ENCODE data around the gene MAP3K5. TPM values are rescaled to one million over a fixed set of nuclear protein-coding genes. Genes with fewer than 3 reads are reported as not detected.

Gene MAP3K5
- total RNA-seq, 4 donors from 2014 or later, result 19.4 to 36.1 (median 21.1) TPM

- 97% methylated on average over 4 of the region's 4 CpGs for WGBS
- no peak for DNase-seq (ENCODE audit: low spot score in 2 of 2)
- Histone ChIP-seq H3K4me3 (no peak overlapping the region), H3K27ac (no peak overlapping the region), H3K4me1 (no peaks in the 10 kb centered on the region), H3K27me3 (no peaks in the 10 kb centered on the region), H3K36me3 (peaks cover 2% of the 10 kb centered on the region), H3K9me3 (no peaks in the 10 kb centered on the region)
- TF ChIP-seq POLR2A (IDR thresholded peaks at IDR 0.05) (no peak), EP300 (IDR thresholded peaks at IDR 0.05) (no peak), POLR2AphosphoS5 (IDR thresholded peaks at IDR 0.05) (no peak), CTCF (IDR thresholded peaks at IDR 0.05) (no peak)
Measured at GRCh38 chr6:136677344-136677743, 114.9 kb downstream of the MAP3K5 start.

DNA sequence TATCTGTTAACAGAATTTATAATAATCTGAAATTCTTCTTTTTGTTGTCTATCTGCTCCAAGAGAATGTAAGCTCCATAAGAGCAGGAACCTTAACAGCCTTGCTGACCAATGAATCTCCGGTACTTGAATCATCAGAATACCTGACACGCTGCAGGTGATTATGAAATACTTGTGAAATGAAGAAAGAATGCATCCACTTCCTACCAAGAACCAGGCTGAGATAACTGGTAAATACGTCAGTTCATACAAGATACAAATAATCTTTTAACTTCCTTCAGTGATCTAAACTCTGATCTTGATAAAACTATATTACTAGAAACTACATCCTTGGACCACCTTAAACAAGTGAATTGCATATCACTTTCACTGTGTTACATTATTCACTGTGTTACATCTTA is 116.2 kb downstream of the MAP3K5 start:
- Histone ChIP-seq H3K27ac (no peak overlapping the region), H3K9me3 (no peaks in the 10 kb centered on the region), H3K36me3 (peaks cover 4% of the 10 kb centered on the region), H3K4me1 (no peaks in the 10 kb centered on the region), H3K4me3 (no peak overlapping the region), H3K27me3 (no peaks in the 10 kb centered on the region)
- DNase-seq (ENCODE audit: low spot score in 2 of 2), result no peak
- 86% methylated on average over 3 of the region's 3 CpGs for WGBS
- TF ChIP-seq POLR2AphosphoS5 (IDR thresholded peaks at IDR 0.05) (no peak), EP300 (IDR thresholded peaks at IDR 0.05) (no peak), POLR2A (IDR thresholded peaks at IDR 0.05) (no peak), CTCF (IDR thresholded peaks at IDR 0.05) (no peak)

GRCh38 chr6:136673571-136673970 is 118.7 kb downstream of the MAP3K5 start:
- Histone ChIP-seq H3K4me1 (no peaks in the 10 kb centered on the region), H3K27ac (no peak overlapping the region), H3K9me3 (no peaks in the 10 kb centered on the region), H3K4me3 (no peak overlapping the region), H3K36me3 (peaks cover 4% of the 10 kb centered on the region), H3K27me3 (no peaks in the 10 kb centered on the region)
- no peak for DNase-seq (ENCODE audit: low spot score in 2 of 2)
- TF ChIP-seq POLR2AphosphoS5 (IDR thresholded peaks at IDR 0.05), result no peak
- no peak for TF ChIP-seq EP300 (IDR thresholded peaks at IDR 0.05)
- no peak for TF ChIP-seq CTCF (IDR thresholded peaks at IDR 0.05)
- TF ChIP-seq POLR2A (IDR thresholded peaks at IDR 0.05), result no peak

DNA sequence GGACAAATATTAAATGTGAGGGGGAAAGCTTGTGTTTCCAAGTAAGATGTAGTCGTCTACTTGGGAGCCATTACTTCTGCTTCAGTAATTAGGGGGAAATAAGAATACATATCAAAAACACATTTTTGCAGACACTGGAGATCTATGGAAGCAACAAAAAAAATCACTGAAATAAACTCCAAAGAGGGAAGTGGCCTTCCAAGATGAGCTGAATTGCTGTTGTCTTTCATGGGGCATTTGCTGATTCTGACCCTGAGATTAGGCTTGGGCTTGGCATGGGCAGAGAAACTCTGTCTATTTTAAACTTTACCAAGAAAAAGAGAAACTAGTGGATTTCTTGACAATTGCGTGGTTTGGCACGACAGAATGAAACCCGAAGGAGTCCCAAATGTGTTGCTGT is 120.1 kb downstream of the MAP3K5 start:
- Histone ChIP-seq H3K27ac (no peak overlapping the region), H3K27me3 (no peaks in the 10 kb centered on the region), H3K9me3 (no peaks in the 10 kb centered on the region), H3K4me3 (no peak overlapping the region), H3K36me3 (peaks cover 11% of the 10 kb centered on the region), H3K4me1 (no peaks in the 10 kb centered on the region)
- no peak for DNase-seq (ENCODE audit: low spot score in 2 of 2)
- WGBS, result 90% methylated on average over 4 of the region's 4 CpGs
- no peak for TF ChIP-seq POLR2AphosphoS5 (IDR thresholded peaks at IDR 0.05)
- no peak for TF ChIP-seq CTCF (IDR thresholded peaks at IDR 0.05)
- TF ChIP-seq EP300 (IDR thresholded peaks at IDR 0.05), result no peak
- no peak for TF ChIP-seq POLR2A (IDR thresholded peaks at IDR 0.05)

DNA sequence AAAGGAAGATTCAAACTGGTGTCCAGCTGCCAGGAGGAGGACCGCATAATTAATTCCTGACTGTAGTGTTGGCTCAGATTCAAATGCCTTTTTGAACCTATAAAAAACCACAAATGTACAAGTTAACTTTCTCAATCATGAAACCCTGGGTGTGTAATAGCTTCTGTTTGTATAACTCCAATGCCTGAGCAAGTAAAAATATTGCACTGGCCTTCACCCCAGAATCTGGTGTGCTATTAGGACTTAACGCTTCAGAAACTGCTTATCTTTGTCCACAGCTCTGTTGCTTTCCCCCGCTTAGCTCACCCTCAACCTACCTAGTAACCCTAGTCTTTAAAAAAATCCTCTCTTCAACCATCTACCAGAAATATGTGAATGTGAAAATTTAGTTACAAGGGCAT is 123.0 kb downstream of the MAP3K5 start:
- H3K4me3 ChIP-seq, result no peak overlapping the region
- no peak for DNase-seq (ENCODE audit: low spot score in 2 of 2)
- no peaks in the 10 kb centered on the region for H3K4me1 ChIP-seq
- peaks cover 11% of the 10 kb centered on the region for H3K36me3 ChIP-seq
- no peak overlapping the region for H3K27ac ChIP-seq
- H3K27me3 ChIP-seq, result no peaks in the 10 kb centered on the region
- no peaks in the 10 kb centered on the region for H3K9me3 ChIP-seq
- 63% methylated on average over 3 of the region's 3 CpGs for WGBS
- TF ChIP-seq POLR2AphosphoS5 (IDR thresholded peaks at IDR 0.05), result no peak
- TF ChIP-seq POLR2A (IDR thresholded peaks at IDR 0.05), result no peak
- no peak for TF ChIP-seq CTCF (IDR thresholded peaks at IDR 0.05)
- no peak for TF ChIP-seq EP300 (IDR thresholded peaks at IDR 0.05)

Data from suprapubic skin (tissue), 4 donors.